ENCODE results near the gene AADACL2.

DNA sequence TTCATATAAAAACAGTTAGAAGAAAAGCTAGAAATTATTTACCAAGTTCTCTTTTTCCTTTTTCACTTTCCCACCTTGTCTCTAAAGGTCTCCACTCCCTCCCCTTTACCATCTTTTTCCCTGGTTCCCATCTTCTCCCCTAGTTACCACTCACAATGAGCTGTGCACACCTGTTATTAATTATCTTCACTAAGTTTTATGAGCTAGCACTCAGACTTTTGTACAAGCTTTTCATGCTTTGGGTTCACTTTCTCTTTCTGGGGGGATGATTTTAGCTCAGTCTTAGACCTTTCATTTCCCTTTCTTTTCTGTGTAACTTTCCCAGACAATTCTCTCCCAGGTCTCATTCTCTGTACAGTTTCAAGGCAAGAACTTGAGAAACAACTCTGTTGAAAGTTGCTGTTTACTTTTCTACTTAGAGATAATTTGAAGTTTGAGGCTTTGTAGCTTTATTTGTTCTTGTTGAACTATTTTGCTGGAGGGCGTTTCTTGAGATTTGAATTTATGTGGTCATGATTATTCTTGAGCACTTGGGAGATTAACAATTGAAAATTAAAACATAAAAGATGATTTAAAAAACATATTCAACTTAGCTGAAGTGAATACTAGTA is 56.2 kb downstream of the AADACL2 start:
- TF ChIP-seq, protein P1, sequence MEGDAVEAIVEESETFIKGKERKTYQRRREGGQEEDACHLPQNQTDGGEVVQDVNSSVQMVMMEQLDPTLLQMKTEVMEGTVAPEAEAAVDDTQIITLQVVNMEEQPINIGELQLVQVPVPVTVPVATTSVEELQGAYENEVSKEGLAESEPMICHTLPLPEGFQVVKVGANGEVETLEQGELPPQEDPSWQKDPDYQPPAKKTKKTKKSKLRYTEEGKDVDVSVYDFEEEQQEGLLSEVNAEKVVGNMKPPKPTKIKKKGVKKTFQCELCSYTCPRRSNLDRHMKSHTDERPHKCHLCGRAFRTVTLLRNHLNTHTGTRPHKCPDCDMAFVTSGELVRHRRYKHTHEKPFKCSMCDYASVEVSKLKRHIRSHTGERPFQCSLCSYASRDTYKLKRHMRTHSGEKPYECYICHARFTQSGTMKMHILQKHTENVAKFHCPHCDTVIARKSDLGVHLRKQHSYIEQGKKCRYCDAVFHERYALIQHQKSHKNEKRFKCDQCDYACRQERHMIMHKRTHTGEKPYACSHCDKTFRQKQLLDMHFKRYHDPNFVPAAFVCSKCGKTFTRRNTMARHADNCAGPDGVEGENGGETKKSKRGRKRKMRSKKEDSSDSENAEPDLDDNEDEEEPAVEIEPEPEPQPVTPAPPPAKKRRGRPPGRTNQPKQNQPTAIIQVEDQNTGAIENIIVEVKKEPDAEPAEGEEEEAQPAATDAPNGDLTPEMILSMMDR (IDR thresholded peaks at IDR 0.05; ENCODE audit: poor library complexity): no peak
- TF ChIP-seq EZH2 (IDR thresholded peaks at IDR 0.05; ENCODE audit: borderline replicate concordance): no peak

Data from hepatocyte (in vitro differentiated cells).